ENCODE results near the gene OR6V1.

- TF ChIP-seq GATA3 (IDR thresholded peaks at IDR 0.05; ENCODE audit: low read depth, low read length) (no peak), GATA2 (IDR thresholded peaks at IDR 0.05; ENCODE audit: low read depth, low read length) (no peak)
Observed at GRCh38 chr7:143050931-143051330, 1.2 kb upstream of the OR6V1 start.

Data from SH-SY5Y (cell line).